ENCODE results near the gene SLC4A1.

- TF ChIP-seq CTCF (IDR thresholded peaks at IDR 0.05): peak in 11 of 12 donors; percentile 13 to 61 (median 45)
- TF ChIP-seq POLR2A (IDR thresholded peaks at IDR 0.05): peak in 1 of 2 donors; percentile 28
Measured at GRCh38 chr17:44219108-44219615, 48.8 kb downstream of the SLC4A1 start.

All from heart left ventricle (tissue), 13 donors.